Measurements from ENCODE around the gene PDE9A. TPM values are rescaled to one million over a fixed set of nuclear protein-coding genes. Genes with fewer than 3 reads are reported as not detected.

Gene PDE9A
- total and polyA plus RNA-seq, 9 donors, result 3.9 to 11.3 (median 6.9) TPM

- no peaks in the 10 kb centered on the region for H3K27me3 ChIP-seq
- H3K4me1 ChIP-seq (ENCODE audit: insufficient read depth), result peaks cover 3% of the 10 kb centered on the region
- 91 to 94% (median 92%) methylated on average over 24 of the region's 24 CpGs for WGBS, 3 donors
- H3K36me3 ChIP-seq, result no peaks in the 10 kb centered on the region
- intact Hi-C loops (cut with DNase I), result loop anchor here in 1 of 4 donors (10.0 kb wide), 1 partner anchor 103 kb away; no protein-coding TSS in a partner anchor
- H3K9me3 ChIP-seq, result no peaks in the 10 kb centered on the region
- H3K4me3 ChIP-seq, result no peak overlapping the region
- no peak overlapping the region for H3K27ac ChIP-seq
- DNase-seq, result no peak
- TF ChIP-seq POLR2A (IDR thresholded peaks at IDR 0.05) (no peak), CTCF (IDR thresholded peaks at IDR 0.05) (no peak), EP300 (IDR thresholded peaks at IDR 0.05) (no peak)
These were observed 28.1 kb downstream of the PDE9A start for GRCh38 chr21:42681296-42682206.

- WGBS, 3 donors, result 85 to 87% (median 86%) methylated on average over 15 of the region's 15 CpGs
- Histone ChIP-seq H3K4me3 (no peak overlapping the region), H3K4me1 (ENCODE audit: insufficient read depth) (peaks cover 3% of the 10 kb centered on the region), H3K27ac (no peak overlapping the region), H3K36me3 (no peaks in the 10 kb centered on the region), H3K9me3 (no peaks in the 10 kb centered on the region), H3K27me3 (no peaks in the 10 kb centered on the region)
- intact Hi-C loops (cut with DNase I), result loop anchor here in 1 of 4 donors (10.0 kb wide), 1 partner anchor 102 kb away; no protein-coding TSS in a partner anchor
- DNase-seq, result no peak
- TF ChIP-seq POLR2A (IDR thresholded peaks at IDR 0.05), result no peak
- no peak for TF ChIP-seq CTCF (IDR thresholded peaks at IDR 0.05)
- TF ChIP-seq EP300 (IDR thresholded peaks at IDR 0.05), result no peak
These were observed 29.3 kb downstream of the PDE9A start for GRCh38 chr21:42682661-42683210.

GRCh38 chr21:42683371-42684108 is 30.1 kb downstream of the PDE9A start:
- TF ChIP-seq EP300 (IDR thresholded peaks at IDR 0.05) (no peak), CTCF (IDR thresholded peaks at IDR 0.05) (no peak), POLR2A (IDR thresholded peaks at IDR 0.05) (no peak)
- no peaks in the 10 kb centered on the region for H3K9me3 ChIP-seq
- H3K4me3 ChIP-seq, result no peak overlapping the region
- intact Hi-C loops (cut with DNase I), result loop anchor here in 1 of 4 donors (10.0 kb wide), 1 partner anchor 101 kb away; no protein-coding TSS in a partner anchor
- H3K27ac ChIP-seq, result no peak overlapping the region
- WGBS, 3 donors, result 91 to 94% (median 92%) methylated on average over 19 of the region's 19 CpGs
- no peaks in the 10 kb centered on the region for H3K27me3 ChIP-seq
- DNase-seq, result no peak
- H3K4me1 ChIP-seq (ENCODE audit: insufficient read depth), result no peaks in the 10 kb centered on the region
- no peaks in the 10 kb centered on the region for H3K36me3 ChIP-seq
